ENCODE results near the gene TRIM73. TPM values are rescaled to one million over a fixed set of nuclear protein-coding genes. Genes with fewer than 3 reads are reported as not detected.
"Not testable (repeated sequence)": the region's sequence is repeated elsewhere in the genome, so short reads cannot be mapped to it uniquely, and the experiment has no call there.

Gene TRIM73
- polyA plus RNA-seq (ENCODE audit: insufficient read length in 4 of 4), result 10 to 100 TPM in 1 of 4 donors, 1 to 10 TPM in 3; 2.5 to 12.9 (median 3.8) TPM

- not testable (repeated sequence) for DNase-seq (ENCODE audit: low read depth in 4 of 4, low spot score in 3 of 4)
Observed at GRCh38 chr7:75395329-75395728, at the start of gene TRIM73. Gene TRIM73 (plus strand): TSS chr7:75395629. CDS start chr7:75398934, 3,305 bp downstream.

- DNase-seq (ENCODE audit: low read depth in 4 of 4, low spot score in 3 of 4), result not testable (repeated sequence)
Observed at GRCh38 chr7:75358671-75359541, 36.5 kb upstream of the TRIM73 start.

GRCh38 chr7:75359542-75359848, 35.9 kb upstream of the TRIM73 start:
- not testable (repeated sequence) for DNase-seq (ENCODE audit: low read depth in 4 of 4, low spot score in 3 of 4)

GRCh38 chr7:75364079-75364478, 31.4 kb upstream of the TRIM73 start:
- DNase-seq (ENCODE audit: low read depth in 4 of 4, low spot score in 3 of 4), result not testable (repeated sequence)

GRCh38 chr7:75366643-75367042, 28.8 kb upstream of the TRIM73 start:
- not testable (repeated sequence) for DNase-seq (ENCODE audit: low read depth in 4 of 4, low spot score in 3 of 4)

GRCh38 chr7:75367313-75367712, 28.1 kb upstream of the TRIM73 start:
- not testable (repeated sequence) for DNase-seq (ENCODE audit: low read depth in 4 of 4, low spot score in 3 of 4)

GRCh38 chr7:75374144-75374518, 21.3 kb upstream of the TRIM73 start:
- DNase-seq (ENCODE audit: low read depth in 4 of 4, low spot score in 3 of 4), result not testable (repeated sequence)

- not testable (repeated sequence) for DNase-seq (ENCODE audit: low read depth in 4 of 4, low spot score in 3 of 4)
Observed at GRCh38 chr7:75374519-75375317, 20.7 kb upstream of the TRIM73 start.

GRCh38 chr7:75393194-75393593, 2.2 kb upstream of the TRIM73 start:
- DNase-seq (ENCODE audit: low read depth in 4 of 4, low spot score in 3 of 4), result not testable (repeated sequence)

GRCh38 chr7:75397865-75398264, 2.4 kb downstream of the TRIM73 start:
- not testable (repeated sequence) for DNase-seq (ENCODE audit: low read depth in 4 of 4, low spot score in 3 of 4)

- not testable (repeated sequence) for DNase-seq (ENCODE audit: low read depth in 4 of 4, low spot score in 3 of 4)
Observed at GRCh38 chr7:75398771-75399700, 3.6 kb downstream of the TRIM73 start.

- DNase-seq (ENCODE audit: low read depth in 4 of 4, low spot score in 3 of 4), result not testable (repeated sequence)
Observed at GRCh38 chr7:75400575-75400974, 5.1 kb downstream of the TRIM73 start.

GRCh38 chr7:75403455-75404443, 8.3 kb downstream of the TRIM73 start:
- DNase-seq (ENCODE audit: low read depth in 4 of 4, low spot score in 3 of 4), result not testable (repeated sequence)

- not testable (repeated sequence) for DNase-seq (ENCODE audit: low read depth in 4 of 4, low spot score in 3 of 4)
Observed at GRCh38 chr7:75404663-75405062, 9.2 kb downstream of the TRIM73 start.

- not testable (repeated sequence) for DNase-seq (ENCODE audit: low read depth in 4 of 4, low spot score in 3 of 4)
Observed at GRCh38 chr7:75409880-75410822, 14.7 kb downstream of the TRIM73 start.

GRCh38 chr7:75410823-75411173, 15.4 kb downstream of the TRIM73 start:
- DNase-seq (ENCODE audit: low read depth in 4 of 4, low spot score in 3 of 4), result not testable (repeated sequence)

- not testable (repeated sequence) for DNase-seq (ENCODE audit: low read depth in 4 of 4, low spot score in 3 of 4)
Observed at GRCh38 chr7:75414204-75414603, 18.8 kb downstream of the TRIM73 start.

Data from left renal pelvis (tissue), 4 donors.